ENCODE measurements around the gene OR2G3.

DNA sequence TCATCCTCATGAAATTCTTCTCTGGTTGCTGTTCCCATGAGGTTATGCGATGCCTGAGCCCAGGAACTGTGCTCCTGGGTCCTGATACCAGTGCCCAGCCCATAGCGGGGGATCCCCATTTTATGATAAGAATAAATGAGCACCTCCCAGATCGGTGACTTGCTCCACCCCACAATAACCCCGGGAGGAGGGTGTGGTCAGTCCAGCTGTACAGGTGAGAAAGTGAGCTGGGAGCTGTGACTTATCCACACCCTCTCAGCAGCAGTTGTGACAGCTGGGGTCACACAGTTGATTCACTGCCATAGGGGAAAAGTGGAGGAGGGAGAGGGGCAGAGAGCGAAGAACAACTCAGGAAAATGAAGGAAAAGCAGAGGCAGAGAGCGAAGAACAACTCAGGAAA is 33.4 kb downstream of the OR2G3 start:
- no peak for TF ChIP-seq POLR2A (IDR thresholded peaks at IDR 0.05)
- TF ChIP-seq, protein P1, sequence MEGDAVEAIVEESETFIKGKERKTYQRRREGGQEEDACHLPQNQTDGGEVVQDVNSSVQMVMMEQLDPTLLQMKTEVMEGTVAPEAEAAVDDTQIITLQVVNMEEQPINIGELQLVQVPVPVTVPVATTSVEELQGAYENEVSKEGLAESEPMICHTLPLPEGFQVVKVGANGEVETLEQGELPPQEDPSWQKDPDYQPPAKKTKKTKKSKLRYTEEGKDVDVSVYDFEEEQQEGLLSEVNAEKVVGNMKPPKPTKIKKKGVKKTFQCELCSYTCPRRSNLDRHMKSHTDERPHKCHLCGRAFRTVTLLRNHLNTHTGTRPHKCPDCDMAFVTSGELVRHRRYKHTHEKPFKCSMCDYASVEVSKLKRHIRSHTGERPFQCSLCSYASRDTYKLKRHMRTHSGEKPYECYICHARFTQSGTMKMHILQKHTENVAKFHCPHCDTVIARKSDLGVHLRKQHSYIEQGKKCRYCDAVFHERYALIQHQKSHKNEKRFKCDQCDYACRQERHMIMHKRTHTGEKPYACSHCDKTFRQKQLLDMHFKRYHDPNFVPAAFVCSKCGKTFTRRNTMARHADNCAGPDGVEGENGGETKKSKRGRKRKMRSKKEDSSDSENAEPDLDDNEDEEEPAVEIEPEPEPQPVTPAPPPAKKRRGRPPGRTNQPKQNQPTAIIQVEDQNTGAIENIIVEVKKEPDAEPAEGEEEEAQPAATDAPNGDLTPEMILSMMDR (IDR thresholded peaks at IDR 0.05) = no peak

Data from breast epithelium (tissue), 3 donors.